Activated naive CD4-positive, alpha-beta T cell treated with Interleukin-2 at 50 U/mL for 16 hours (primary cell): ENCODE data around the gene KCNA3.

ENCODE experiments used
- DNase-seq: peaks from one replicate; pipeline ENCODE4 v3.0.0-alpha.2; 2020

KCNA3 gene

DNA sequence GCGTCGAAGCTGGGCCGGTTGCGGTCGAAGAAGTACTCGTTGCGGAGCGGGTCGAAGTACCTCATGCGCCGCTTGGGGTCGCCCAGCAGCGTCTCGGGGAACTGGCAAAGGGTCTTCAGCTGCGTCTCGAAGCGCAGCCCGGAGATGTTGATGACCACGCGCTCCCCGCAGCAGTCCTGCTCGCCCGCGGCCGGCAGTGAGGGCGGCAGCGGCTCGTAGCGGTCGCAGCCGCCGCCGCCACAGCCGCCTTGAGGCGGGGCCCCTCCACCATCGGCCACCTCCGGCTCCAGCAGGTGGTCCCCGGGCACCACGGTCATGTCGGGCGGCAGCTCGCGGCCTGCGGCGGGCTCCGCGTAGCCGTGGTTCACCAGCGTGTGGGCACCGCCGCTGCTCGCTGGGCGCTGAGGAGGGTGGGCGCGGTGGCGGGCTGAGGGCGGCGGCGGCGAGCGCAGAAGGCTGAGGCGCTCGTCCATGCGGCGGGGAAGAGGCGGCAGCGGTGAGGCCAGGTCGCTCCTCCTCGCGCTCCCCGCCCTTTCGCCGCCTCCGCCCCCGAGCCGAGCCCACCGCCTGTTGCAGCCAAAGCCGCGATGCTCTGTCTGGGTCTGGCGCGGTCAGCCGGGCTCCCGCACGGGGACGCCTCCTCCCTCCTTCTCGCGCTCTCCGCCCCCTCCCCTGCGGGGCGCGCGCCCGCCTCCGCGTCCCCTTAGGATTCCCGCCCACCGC is at the start of gene KCNA3:
KCNA3 (minus strand) TSS at position 604 of the 723 bp plus-strand sequence; CDS start at position 473, 131 bp downstream.
- peak; percentile 72 for DNase-seq

DNA sequence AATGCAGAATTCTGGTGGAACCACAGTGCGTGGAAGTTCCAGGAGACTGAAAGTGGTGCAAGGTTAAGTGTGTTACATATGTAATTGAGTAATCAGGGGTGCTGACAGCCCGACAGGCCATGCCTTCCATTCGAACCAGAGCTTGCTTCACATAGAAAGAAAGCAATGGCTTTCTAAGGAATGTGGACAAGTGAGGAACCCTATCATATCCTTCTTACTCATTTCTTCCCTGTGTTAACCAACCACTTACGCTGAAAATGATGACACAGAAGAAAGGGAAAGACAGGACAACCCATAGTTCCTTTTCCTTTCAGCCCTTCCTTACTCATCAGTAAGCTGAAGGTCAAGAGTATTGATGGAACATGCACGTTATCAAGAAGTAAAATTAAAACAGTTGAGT is 48.1 kb upstream of the KCNA3 start:
- no peak for DNase-seq

DNA sequence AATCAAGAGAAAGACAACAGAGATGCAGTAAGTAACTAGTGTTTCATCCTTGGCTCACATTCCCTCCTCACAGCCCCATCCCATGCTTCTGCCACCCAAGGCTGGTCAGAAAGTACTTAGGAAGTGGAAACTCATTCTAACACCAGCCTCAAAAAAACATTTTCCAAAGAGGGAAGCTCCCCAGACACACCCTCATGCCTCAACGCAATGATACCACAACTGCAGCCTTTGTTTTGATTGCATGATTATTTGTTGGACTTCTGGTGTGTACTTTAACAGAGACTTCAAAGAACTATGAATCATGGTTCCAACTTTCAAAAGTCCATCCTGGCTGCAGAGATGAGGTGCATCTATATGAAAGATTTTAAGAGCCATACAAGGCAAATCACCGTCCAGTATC is 45.2 kb upstream of the KCNA3 start:
- no peak for DNase-seq

DNA sequence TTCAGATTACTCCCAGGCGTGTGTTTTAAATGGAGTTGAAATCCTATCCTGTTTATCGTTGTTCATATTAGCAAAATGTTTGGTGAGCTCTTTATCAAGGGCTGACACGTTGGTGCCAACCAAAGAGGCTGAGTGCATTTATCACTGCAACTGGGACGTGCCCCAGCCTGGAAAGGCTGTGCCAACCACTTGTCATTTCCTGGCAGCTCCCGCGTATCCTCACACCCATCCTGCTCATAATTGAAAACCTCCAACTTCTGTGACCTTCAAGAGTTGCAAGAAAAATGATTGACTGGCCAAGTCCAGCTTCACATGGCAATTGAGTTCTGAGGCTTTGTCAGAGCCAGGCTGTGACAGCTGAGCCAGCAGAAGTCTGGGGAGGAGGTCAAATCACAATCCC is 43.7 kb upstream of the KCNA3 start:
- DNase-seq: no peak

DNA sequence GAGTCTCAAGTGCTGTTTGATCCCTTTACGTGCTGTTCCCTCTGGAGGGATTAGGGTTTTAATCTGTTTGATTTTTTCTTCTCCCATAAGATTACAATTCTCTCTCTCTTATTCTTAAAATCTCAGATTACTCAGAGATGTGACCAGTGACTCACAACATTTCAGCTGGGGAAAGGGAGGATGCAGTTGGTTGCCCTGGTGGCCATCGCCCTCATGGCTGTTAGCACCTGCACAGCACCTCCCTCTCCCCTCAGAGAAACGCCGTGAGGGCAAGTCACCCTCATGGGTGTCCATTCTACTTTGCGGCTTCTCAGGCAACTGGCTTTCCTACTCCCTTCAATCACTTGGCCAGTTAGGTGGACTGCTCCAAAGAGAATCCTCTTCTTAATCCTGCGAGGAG is 42.4 kb upstream of the KCNA3 start:
- DNase-seq: no peak

DNA sequence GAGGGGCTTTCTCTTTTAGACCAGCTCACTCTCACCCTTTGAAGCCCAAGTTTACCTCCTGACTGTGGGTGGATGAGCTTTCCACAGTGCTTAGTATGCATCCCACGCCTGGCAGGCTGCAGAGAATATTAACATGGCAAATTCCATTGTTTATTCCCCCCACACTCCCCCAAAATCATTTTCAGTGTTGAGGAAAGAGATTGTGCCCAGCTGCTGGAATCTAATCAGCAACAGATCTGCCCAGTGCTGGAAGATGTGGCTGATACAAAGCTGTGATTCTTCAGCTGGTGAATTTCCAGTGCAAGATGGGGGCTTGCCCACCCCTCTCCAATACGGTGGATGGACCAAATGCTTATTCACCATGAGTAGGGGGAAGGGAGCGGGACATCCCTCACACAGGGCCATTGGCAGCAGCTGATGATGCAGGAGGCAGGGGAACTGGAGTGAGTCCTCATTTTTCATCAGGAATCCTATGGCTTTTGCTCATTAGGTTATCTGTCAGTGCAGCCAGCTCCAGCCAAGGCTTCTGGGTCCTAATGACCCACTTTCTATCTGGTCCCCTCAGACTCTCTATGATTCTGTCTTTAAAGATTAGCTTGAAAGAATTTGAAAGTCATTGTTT is 39.7 kb upstream of the KCNA3 start:
- DNase-seq: no peak

DNA sequence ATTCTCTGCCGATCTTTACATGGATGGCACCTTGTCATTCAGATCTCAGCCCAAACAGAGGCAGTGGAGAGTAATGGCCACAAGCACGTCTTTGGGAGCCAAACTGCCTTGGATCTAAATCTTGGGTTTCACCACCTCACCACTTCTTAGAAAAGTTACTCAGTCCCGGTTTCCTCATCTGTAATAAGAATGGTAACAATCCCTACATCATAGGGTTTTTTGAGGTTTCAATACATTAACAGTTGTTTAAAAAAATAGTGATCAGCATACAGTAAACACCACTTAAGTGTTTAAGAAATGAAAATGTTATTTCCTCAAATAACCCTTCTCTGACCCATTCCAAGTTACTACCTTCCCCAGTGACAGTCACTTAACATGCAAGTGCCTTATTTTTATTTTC is 38.5 kb upstream of the KCNA3 start:
- DNase-seq: no peak

DNA sequence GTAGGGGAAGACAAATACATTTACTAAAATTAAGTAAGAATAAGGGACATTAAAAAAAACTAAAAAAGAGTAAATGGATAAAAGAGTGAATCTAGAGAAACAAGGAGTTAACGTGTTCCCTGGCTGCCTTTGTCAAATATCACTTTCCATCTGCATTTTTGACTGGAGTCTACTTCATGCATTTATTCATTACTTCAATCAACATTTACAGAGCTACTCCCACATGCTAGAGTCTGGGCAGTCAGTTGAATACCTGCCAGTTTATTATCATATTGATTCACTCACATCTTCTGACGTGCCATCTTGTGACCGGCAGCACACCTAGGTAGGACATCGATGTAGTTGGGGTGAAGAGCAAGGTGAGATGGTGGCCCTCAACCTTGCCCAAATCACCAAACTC is 35.6 kb upstream of the KCNA3 start:
- DNase-seq: no peak

DNA sequence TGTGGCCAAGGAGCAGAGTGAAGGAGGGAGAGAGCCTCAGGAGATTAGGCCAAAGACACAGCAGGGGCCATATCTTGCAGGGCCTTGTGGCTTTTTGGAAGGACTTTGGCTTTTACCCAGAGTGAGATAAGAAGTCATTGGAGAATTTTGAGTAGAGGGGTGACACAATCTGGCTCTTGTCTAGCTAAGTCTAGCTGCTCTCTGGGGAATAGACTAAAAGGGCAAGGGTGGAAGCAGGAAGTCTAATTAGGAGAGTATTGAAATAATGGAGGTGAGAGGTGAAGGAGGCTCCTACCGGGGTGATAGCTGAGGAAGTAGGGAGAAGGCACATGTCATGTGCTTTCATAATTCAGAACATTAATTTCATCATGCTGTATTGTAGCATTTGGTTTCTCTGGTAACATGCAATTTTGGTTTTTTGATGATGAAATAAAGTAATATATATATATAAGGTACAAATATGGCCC is 34.3 kb upstream of the KCNA3 start:
- DNase-seq: no peak

DNA sequence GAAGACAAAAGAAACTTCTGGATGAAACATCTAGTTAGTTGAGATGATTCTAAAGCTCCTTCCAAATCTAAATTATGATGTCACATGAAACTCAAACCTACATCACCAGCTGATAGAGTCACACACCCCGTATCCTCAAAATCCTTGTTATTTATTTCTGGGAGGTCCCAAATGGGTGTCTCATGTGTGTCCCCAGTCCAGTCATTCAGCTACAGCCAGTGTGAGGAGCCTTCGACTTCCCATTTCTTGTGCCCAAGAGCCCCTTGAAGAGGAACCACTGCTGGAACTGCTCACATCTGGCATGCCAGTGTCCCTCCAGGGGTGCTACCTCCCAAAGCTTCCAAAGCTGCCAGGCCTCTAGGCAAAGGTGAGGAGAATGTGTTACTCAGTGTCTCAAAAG is 32.5 kb upstream of the KCNA3 start:
- DNase-seq: no peak

DNA sequence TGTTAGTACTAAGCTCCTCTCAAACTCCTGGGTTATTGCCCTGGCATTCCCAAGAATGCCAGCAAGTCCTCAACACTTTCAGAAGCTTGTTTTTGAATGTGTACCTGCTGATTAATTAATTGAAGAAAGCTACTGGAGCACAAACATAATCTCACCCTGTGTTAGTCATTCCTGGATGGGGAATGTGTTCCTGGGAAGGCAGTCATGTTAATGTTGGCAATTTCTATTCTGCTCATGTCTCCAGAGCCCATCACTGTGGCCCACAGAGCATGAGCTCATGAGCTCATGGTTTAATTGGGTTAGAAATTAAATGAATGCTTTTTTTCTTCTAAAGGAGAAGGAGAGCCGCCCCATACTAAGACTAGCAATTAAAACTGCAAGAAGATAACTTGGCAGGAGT is 31.9 kb upstream of the KCNA3 start:
- DNase-seq: no peak

DNA sequence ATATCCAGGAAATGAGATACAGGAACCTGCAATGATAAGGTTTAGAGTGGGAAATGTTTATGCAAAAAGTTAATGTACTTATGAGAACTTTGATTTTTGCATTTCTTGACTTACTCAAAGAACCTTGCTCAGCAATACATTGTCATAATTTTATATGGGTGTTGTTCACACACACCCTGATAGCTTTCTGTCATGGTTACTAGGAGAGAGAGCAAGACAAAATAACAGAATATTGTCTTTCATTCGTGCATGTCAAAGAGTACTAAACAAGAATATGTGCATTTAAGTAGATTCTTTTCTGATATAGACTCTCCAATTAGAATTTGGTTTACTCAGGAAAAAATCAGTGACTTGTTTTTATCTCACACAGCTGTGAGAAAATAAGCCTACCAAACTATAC is 27.5 kb upstream of the KCNA3 start:
- no peak for DNase-seq

DNA sequence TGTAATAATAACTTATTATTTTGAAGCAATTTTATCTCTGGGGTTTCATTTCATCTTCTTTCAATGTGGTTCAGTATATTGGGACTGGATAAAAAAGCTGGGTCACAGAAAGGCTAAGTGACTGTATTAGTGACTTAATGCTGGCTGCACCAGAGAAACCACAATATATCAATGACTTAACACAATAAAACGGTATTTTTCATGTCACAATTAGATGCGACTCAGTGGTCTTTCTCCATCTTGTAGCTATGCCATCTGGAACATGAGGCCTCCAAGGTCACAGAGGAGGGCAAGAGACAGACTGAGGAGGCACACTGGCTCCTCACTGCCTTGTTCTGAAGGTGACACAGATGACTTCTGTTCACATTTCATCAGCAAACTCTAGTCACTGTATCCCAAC is 26.0 kb upstream of the KCNA3 start:
- no peak for DNase-seq

DNA sequence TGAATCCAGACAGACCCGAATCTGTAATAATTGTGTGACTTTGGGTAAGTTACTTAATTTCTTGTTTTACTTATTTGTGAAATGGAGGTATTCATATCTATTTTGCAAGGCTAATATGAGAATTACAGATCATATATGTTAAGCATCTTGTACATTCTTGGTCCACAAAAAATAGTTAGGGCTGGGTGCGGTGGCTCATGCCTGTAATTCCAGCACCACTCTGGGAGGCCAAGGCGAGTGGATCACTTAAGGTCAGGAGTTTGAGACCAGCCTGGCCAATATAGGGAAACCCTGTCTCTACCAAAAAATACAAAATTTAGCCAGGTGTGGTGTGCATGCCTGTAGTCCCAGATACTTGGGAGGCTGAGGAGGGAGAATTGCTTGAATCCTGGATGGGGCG is 22.9 kb upstream of the KCNA3 start:
- no peak for DNase-seq

DNA sequence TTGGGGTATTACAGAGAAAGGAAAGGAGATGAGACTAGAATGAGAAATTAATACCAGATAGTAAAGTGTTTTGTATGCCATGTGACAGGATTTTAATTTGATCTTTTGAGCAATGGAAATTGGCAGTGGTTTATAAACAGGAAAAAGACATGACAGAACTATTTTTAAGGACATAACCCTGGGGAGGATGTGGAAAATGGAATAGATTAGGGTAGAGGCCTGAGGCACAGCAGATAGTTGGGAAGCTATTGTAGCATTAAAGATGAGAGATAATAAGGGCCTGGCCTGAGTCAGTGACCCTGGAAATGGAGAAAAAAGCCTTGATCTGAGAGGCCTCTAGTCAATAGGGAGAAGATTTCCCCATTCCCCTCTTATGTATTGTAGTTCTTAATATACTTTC is 22.1 kb upstream of the KCNA3 start:
- no peak for DNase-seq

DNA sequence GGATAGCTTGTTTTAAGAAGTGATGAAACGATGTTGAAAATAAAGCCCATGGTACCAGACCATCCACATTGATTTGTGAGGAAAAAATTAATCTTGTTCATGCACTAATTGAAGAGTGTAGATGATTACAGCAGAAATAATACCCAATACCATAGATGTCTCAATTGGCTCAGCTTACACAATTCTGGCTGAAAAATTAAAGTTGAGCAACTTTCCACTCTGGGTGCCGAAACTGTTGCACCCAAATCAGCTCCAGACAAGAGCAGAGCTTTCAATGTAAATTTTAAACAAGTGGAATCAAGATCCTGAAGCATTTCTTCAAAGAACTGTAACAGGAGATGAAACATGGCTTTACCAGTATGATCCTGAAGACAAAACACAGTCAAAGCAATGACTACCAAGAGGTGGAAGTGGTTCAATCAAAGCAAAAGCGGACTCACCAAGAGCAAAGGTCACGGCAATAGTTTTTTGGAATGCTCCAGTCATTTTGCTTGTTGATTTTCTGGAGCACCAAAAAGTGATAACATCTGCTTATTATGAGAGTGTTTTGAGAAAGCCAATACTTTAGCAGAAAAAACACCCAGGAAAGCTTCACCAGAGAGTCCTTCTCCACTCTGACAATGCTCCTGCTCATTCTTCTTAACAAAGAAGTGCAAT is 16.1 kb upstream of the KCNA3 start:
- DNase-seq: no peak

DNA sequence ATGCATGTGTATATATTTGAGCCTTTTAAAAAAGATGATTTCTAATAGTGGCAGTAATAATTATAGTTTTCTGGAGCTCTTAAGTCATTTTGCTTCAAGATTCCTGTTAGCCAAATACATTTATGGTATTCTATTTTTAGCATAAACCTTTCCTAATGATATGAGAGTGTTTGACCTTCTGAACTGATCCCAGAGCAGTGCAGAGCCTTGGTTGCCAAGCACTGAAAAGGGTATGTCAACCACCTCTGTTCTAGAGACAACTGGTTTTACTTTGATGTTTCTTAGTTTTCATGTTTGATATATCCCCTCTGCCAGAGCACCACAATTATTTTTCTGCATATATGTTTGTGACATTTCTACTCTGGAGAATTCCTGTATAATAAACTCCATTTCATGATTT is 15.1 kb upstream of the KCNA3 start:
- DNase-seq: no peak

DNA sequence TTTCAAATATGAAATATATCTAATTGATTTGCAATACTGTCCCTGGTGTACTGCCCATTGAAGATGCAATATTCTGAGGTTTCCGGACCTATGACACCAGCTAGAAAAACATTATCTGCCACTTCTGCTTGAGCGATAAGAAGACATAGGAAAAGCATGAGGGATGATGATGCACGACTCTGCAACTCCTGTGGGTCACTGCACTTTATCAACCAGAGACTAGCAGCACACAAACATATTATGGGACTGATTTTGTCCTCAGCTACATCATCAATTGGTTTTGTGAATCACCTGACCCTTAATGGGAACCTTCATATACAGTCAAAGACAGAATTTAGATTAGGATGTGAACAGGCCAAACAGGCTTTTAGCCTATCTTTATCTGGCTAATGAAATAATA is 13.8 kb upstream of the KCNA3 start:
- no peak for DNase-seq

DNA sequence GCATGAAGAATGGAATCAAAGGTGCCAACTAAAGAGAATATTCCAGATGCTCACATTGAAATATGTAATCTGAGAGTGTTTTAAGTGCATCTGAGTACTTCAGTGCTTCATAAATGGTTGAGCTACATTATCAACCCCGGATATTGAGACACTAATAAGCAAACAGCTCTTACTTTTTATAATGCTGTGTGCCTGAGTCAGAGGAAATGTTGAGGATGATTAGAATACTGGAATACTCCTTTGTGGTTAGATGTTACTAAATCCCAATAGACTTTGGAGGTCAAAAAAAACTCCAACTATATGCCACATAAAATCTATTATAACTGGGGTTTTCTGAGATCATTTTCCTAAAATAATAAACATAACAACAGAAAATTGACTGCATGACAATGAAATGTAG is 12.5 kb upstream of the KCNA3 start:
- DNase-seq: no peak

DNA sequence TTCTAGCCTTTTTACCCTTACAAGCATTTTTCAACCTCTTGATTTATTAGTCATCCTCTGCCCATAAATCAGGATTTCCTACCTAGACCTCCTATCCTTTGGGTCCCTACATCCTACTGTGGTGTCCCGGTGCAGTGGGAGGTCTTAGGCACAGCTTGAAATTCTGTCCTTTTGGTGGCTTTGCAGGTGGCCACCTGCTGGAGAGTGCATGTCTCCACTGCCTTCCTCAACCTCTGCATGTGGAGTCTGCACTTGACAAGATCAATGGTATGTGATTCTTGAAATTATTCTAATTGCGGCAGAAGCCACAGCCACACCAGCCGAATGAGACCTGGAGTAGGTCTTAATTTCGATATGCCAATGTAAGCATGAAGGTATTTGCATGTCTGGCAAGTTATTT is 11.4 kb upstream of the KCNA3 start:
- DNase-seq: no peak

DNA sequence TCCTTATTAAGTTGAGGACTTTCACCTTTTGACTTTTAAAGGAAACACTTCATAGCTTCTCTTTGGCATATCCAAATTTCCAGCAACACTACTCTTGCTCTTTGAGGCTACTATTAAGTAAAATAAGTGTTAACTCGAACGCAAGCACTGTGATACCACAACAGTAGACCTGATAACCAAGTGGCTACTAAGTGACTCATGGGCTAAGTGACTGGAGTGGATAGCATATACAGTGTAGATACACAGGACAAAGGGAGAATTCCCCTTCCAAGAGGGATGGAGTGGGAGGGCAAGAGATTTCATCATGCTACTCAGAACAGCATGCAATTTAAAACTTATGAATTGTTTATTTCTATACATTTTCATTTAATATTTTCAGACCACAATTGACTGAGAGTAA is 9.8 kb upstream of the KCNA3 start:
- DNase-seq: no peak

DNA sequence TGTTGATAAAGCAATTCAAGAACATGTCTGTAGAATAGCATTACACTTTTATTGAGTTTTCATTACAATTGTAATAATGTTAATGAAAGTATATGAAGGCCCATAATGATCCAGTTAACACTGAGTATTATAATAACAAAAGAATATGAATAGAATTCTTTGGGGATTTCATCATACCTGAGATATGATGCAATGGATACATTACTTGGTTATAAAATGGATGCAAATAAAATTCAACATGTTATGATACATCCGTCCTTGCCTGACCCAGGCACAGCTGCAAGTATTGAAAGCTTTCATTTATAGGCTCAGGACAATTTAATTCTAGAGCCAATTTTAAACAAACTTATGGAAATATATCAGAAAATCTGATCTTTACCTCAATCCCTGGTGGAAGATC is 8.2 kb upstream of the KCNA3 start:
- DNase-seq: no peak

DNA sequence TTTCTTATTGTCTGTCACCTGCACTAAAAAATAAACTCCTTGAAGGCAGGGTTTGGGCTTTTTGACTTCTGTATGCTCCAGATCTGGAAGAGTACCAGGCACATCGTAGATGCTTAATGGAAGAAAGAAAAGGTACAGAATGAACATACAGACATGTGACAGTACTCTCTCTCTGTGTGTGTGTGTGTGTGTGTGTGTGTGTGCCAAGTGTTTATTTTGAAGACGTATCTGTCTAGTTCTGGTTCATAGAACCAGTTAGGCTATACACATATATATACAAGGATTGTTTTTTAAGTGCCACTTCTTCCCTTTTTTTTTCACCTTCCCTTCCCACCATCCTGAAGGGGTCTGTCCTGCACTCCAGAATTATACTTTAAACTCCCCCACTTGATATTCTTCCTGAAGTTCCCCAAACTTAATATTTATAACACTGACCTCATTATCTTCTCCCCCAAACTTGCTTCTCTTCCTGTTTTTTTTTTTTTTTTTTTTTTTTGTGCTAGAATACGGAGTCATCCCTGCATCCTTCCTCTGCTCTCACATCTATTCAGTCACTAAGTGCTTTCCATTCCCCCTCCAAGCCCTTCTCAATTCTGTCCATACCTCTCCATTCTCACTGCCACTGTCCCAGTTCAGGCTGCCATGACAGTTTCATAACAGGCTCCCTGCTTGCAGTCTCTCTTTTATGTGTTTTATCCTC is 5.4 kb upstream of the KCNA3 start:
- DNase-seq: no peak

DNA sequence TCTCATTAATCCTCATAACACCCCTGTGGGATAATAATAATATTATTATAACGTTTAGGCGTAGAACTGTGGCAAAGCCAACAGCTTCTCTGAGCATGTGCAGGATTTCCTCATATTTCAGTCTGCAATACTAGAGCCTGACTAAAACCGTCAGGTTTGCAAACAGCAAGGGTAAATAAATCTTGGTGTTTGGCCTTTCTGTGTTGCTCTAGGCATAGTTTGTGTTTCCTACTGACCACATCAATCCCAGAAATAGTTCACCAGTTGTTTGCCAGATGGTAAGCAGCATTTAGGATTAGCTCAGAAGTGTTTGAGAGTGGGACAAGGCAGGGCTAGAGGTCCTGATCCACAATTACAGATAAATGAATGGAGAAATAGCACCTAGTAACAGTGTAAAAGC is 2.8 kb upstream of the KCNA3 start:
- DNase-seq: no peak
